AG20443 (cell line): Measurements from ENCODE around the gene EPB41.
A peak's percentile ranks its signal among the peaks of the same experiment; 100 is the strongest.
"Not testable (repeated sequence)": the region's sequence is repeated elsewhere in the genome, so short reads cannot be mapped to it uniquely, and the experiment has no call there.

Source experiments
- DNase-seq: peaks from one replicate; pipeline ENCODE4 v3.0.0; 2012; ENCODE audit warnings: low spot score, mixed read lengths

EPB41 gene

DNA sequence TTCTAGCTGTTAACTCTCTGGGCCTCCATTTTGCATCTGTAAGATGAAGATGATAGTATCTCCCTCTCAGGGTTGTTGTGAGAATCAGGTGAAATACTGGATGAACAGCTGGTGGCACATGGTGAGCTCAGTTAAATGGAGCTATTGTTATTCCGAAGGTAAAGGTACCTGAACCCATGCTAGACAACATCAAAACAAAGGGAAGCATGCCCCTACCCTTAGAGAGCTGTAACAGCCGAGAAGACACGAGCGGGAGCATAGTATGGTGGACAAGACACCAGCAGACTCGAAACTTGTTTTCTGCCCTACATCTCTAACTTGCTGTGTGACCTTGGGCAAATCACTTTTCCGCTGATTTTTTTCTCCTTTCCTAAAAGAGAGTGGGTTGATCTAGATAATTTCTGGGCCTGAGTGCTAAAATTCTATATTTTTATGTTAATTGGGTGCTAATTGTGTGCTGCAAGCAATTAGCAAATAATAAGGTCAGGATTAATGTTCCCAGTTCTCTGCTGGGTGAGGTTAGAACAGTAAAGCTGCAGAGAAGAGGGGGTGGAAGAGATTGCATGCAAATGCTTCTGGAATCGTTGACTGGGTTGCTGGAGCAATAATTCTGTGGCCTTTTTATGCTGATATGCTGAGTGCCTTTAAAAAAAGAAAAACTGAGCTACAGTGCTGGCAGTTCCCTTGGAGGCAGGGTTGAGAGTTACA, 198.5 kb downstream of the EPB41 start:
- no peak for DNase-seq

DNA sequence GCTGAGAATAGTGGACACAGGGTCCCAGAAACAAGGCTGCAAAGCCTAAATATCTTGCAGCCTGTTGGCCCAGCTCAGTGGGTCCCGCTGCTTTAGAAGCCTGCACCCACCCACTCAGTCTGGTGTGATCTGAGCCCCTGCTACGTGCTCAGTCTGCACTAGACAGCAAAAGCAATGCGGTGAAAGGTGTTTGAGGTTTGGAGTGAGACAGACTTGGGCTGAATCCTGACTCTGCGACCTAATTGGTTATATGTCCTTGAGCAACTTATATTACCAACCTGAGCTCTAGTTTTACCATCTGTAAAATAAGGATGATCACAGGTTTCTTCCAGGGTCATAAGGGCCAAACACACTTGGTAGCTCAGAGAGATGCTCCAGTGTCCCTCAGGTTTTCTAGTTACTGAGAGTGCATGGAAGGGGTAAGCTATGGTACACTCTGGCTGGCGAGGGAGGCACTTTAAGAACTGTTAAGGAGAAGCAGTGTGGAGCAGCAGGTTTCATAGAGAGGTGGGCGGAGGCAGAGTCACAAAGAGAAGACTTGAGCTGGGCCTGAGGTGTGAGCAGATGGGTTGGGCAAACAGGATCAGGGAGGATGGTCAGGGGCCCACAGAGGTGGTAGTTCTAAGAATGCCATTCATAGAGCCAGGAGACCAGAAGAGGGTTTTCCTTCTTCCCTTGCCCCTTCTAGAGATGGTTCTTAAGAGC, 199.2 kb downstream of the EPB41 start:
- DNase-seq = no peak

DNA sequence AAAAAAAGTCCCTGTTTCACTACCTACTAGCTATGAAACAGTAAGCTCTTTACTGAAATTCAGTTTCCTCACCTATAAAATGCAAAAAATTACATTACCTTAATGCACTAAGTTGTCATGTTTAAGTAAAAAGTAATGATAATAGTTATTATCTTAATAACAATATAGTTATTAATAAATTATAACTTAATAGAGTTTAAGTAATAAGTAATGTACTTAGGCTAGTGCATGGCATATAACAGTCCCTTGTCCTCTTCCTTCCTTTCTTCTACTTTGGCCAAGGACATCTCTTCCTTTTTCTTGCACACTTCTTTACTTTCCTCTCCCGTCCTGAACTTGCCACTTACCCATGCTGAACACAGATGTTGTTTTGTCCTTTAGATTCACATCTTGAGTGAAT, 200.3 kb downstream of the EPB41 start:
- DNase-seq = no peak

DNA sequence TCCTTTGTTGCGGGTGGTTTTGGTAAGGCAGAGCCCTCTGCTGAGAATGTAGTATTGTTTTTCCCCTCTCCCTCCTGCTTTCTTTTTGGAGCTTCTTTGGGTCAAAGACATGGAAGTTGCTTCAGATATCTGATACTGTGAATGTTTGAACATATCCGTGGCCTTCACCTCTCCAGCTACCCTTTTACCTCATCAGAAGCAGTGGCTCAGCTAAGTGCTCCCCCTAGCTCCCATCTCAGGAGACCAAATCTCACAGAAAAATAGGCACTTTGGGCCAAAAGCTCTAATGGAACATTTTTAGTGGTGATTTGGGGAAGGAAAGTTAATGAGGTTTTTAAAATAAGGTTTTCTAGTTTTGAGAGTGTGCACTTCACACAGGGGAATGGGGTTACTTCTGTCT, 203.0 kb downstream of the EPB41 start:
- DNase-seq = no peak

DNA sequence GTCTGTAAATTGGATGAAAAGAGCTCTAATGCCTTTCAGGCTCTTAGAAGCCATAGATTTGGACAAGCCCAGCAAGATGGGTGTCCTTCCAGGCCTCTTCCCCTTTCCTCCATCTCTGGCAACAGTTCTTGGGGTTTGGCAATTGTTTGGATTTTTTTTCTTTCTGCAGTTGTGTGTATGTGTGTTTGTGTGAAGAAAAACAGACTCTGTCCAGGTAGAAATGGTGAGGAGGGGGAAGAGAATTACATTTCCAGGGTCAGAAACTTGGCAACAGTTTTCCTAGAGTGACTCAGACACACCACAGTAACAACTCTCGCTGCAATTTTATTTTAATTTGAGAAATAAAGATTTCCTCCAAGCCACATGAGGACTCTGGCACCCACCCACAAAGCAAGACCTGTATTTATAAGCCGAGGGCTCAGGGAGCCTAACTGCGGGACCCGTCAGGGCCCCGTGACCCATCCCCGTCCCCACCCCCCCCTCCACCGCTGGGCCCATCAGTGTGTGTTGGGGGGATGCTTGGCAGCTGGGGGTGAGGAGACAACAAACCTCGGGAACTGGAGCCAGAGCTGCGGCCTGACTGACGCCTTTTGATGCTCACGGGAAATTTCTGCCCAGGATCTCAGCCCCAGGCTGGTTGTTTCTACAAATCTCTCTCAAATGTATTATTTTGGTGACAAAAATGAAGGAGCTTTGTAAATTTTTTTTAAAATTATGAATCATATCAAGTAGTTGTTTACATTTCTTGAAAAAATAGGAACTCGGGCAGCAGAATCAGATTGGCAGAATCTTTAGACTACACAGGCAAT, 205.0 kb downstream of the EPB41 start:
- DNase-seq = no peak

DNA sequence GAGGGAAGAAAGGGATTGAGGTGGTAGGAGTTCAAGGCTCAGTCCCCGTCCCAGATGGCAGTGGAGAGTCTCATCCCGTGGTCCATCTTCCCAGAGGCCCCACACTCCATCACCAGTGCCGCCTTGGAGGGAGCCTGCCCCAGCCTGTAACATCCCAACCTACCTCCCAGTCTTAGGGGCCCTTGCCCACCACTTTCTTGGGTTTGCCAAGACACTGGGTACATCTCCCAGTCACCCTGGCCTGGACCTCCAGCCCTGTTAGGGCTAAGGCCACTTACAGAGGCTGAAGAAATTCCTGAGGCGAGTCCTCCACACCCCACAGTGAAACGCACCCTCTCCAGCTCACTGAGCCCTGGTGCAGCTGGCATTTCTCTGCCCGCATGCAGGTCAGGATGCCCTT, 206.0 kb downstream of the EPB41 start:
- DNase-seq = no peak

DNA sequence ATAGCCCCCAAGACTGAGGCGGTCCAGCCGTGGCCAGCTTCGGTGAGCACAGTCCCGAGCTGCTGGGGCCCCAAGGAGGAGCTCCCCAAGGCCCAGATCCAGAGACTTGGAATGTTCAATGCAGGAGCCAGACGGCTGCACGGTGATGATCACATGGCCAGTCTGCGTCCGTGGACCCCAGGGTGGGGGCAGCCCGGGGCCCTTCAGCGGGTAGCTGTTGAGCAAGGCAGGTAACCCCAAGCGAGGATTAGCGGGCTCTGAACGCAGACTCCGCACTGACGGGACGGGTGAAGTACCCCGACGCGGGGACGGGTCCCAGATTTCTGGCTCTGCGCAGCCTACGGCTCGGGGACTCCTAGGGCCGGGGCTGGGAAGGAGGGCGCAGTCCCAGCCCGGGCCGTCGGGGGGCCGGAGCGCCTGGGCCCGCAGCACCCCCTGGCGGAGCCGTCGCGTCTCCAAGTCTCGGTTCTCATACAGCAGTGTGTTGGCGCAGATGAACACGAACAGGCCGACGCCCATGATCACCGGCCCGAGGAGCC, 206.6 kb downstream of the EPB41 start:
- DNase-seq = peak; percentile 68

DNA sequence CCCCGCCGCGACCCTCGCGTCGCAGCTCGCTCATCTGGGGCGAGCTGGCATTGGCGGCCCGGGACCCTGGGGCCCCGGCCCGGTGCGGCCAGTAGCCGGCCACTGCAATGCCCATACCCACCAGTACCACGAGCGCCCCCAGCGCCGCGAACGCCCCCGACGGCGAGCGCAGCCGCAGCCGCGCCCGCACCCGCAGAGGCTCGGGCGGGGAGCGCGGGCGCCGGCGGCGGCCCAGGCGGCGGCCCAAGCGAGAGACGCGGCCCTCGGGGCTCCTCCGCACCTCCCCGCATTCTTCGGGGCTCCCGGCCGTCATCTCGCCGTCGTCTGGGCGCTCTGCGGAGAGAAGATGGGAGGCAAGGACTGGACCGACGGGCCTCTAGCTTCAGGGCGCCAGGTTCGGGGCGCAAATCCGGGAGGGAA, 207.2 kb downstream of the EPB41 start:
- DNase-seq = peak; percentile 34

DNA sequence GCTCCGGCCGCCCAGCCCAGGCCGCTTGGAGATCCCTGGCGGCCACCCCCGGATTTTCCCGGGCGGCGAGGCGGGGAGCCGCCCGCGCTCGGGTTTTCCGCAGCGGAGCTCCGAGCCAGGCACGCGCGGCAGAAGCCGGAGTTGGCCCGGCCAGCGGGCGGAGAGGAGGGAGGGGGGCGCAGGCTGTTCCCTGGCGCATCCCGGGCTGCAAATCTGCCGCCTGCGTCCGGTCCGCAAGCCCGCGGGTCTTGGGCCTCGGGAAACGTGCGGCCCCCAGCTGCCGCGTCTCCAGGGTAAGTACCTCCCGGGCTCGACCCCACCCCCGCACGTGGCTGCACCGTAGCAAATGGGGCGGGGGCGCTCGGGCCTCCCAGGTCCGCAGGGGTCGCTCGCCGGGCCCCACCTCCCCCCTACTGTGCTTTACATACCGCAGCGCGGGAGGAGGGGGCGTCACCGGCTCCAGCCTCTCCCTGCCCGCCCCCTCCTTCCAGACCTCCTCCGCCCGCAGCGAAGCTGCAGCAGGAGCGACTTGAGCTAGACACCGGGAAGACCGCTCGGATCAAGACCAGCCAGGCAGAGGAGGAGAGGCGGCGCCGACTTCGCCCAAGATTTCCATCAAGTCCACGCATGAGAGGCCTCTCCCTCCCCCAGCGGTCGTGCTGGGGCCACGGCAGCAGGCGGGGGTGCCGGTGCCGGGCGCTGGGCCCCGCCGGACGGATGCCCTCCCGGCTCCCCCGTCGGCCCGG, 207.7 kb downstream of the EPB41 start:
- DNase-seq = peak; percentile 65

DNA sequence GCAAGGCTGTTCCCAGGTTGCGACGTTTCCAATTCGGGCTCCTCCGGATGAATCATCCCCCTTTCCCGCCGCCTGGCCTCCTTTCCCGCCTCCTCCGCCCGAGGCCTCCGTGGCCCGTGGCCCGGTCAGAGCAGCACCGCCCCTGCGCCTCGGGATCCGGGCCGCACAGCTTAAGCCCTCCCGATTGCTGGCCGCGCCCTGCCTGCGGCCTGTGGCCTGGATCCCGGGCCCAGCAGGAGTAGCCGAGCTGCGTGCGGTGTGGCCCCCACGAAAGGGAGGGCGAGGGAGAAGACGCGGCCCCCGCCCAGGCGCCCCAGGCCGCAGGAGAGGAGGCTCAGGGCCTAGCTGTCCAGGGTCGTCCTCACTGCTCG, 208.3 kb downstream of the EPB41 start:
- peak; percentile 95 for DNase-seq

DNA sequence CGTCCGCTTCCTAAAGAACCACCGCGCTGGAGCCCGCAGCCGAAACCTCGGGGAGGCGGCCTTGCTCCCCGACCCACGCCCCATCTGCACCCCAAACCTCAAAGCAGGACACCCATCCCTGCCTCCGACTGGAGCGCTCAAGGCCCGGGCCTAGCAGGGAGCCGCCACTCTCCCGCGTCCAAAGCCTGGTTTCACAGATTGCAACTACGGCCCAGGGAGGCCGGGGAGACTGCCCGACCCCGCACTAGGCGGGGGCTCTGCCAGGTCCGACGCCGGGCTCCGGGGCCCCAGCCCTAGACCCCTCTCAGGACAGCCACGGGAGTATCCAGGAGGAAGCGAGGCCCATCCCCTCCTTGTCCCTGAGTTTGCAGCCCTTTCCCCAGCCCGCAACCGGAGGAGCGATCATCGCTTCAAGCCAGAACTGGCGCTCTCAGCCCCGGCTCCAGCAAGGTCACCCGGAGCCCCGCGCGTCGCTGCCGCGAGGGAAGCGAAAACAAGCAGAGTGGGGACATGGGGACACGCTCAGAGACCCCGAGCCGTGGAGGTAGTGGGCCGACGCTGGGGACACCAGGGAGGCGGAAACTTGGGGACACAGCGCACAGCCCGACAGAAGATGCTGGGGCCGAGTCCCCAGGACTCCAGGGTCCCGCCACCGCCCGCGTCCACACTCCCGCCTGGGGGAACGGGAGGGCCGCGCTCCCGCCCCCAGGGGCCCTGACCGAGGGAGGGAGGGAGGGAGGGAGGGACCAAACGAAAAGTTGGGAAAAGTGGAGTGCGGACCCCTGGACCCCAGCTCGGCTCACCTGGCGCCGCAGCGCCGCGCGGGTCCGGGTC, 208.9 kb downstream of the EPB41 start:
- DNase-seq = peak; percentile 46

DNA sequence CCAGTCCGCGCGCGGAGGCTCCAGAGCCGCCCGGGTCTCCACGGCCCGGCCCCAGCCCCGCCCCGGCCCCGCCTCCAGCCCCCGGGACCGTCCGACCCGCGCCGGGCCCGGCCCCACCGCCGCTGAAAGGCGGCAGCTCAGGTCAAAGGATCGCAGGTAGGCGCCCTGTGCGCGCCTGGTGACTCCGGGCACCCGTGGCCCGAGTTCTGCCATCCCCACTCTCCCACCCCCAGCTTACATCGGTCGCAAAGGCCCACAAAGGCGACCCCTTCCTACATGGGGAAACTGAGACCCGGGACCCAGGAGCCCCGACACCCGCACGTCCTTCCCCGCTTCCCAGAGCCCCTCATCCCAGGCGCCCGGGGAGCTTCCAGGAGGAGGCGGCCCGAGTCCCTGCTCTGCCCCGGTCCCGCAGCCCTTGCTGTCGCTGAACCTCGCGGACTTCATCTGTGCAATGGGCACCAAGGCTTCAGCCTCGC, 209.6 kb downstream of the EPB41 start, which contains the start of gene TMEM200B:
Gene TMEM200B, minus strand, starts transcription at position 17 of the 479 bp plus-strand sequence. CDS start 2,075 bp downstream, outside the sequence.
- peak; percentile 68 for DNase-seq

DNA sequence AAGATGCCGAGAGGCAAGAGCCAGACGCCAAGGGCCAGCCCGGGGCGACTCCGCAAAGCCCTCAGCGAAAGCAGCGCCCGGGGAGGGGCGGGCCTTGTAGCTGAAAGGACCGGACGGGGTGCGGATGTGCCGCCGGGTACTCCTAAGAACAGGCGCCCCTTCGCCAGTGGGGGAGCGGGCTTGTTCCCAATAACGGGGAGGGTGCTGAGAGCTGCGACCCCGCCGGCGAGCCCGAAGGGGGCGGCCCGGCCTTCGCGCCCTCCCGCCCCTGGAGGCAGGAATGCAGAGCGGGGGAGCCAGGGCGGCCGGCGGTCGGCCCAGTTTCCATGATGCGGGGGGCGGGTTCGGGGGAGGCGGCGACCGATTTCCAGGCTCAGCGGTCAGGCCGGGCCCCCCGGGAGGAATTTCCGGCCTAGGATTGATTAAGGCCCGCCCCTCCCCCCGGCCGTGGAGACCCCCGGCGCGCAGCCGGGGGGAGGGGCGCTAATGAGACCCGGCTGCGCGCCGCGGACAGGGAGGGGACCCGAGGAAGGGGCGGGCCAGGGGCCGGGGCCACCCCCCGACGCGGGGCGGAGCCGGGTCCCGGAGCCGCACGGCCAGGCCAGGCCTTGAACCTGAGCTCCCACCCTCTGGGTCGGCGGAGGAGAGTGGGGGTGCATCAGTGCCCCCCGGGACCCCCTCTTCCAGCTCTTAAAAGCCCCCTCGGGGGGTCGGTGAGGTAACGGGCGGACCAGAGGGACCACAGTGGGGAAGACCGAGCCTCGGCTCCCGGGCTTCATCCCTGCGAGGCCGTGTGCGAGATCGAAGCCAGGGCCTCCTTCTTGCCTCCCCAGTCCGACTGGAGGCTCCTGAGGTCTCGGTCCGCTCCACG, 210.2 kb downstream of the EPB41 start:
- peak; percentile 96 for DNase-seq

DNA sequence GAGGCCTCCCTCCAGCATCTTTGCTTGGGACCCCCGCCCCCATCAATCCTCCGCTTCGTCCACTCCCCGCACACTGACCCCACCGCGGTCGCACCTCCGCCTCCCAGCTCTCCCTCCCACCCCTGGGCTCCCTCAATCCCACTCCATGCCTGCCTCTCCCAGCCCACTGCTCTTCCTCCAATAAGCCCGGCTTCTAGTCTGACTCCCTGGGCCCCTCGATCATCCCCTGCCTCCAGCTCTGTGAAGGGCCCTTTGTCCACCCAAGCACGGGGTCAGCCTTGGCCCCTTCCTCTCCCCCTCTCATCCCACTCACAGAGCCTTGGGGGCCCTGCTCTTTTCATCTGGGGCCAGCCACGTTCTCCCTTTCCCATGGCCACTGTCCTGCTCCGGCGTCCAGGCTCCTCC, 210.9 kb downstream of the EPB41 start:
- DNase-seq = no peak

DNA sequence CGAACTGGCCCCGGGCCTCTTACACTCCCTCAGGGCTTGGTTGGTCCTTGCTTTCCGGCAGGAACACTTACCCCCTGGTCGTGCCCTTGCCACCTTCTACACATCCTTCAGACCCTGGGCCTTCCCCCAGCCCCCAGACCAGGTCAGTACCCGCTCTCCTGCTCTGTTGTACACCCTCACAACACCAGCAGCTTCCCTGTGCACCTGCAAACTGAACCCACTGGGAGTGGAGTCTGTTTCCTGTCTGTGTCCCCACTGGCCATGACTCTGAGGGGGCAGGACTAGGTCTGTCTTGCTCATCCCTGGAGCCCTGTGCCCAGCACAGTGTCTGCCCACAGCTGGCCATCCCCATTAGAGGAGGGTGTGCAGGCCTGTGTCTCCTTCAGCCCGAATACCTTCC, 211.4 kb downstream of the EPB41 start:
- no peak for DNase-seq

DNA sequence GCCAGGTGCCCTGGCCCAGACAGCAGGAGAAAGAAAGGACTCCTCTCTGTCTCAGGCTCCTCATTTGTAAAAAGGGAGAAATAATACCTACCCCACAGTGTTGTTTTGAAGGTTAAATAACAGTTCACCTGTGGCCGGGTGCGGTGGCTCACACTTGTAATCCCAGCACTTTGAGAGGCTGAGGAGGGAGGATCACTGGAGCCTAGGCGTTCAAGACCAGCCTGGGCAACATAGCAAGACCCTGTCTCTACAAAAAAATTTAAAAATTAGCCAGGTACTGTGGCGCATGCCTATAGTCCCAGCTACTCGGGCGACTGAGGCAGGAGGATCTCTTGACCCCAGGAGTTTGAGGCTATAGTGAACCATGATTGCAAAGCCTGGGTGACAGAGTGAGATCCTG, 211.8 kb downstream of the EPB41 start:
- DNase-seq = no peak

DNA sequence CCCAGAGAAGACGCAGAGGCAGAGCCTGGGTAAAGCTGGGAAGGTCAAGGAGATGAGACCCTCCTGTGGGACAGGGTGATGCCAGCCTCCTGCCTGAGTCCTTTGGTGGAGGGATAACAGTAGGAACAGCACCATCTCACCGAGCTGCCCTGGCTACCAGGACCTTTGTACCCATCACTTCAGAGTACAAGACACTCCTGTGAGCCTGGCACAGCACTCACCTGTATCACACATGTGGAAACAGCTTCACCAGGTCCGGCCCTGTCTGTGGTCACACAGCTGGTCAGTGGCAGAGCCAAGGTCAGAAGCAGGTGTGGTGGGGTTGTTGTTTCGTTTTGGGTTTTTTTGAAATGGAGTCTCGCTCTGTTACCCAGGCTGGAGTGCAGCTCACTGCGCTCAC, 214.4 kb downstream of the EPB41 start:
- no peak for DNase-seq

DNA sequence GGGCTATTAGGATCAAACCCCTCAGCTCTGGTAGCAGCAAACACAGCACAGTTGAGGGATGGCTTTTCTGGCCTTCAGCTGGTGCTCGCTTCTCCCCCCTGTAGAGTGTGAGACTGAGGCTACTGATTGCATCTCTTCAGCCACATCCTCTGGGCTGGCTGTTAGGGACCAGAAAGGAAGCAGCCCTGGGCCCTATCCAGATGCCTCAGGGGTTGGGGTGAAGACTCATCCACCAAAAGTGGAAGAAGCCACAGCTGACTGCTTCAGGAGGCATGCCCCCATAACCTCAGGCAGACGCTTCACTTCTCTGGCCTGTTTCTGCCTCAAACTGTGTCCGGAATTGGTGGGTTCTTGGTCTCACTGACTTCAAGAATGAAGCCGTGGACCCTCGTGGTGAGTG, 215.5 kb downstream of the EPB41 start:
- DNase-seq = peak; percentile 50

DNA sequence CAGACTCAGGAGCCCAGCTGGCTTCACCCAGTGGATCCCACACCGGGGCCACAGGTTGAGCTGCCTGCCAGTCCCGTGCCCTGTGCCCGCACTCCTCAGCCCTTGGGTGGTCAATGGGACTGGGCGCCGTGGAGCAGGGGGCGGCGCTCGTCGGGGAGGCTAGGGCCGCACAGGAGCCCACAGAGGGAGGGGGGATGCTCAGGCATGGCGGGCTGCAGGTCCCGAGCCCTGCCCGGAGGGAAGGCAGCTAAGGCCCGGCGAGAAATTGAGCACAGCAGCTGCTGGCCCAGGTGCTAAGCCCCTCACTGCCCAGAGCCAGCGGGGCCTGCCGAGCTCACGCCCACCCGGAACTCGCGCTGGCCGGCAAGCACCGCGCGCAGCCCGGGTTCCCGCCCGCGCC, 216.7 kb downstream of the EPB41 start:
- not testable (repeated sequence) for DNase-seq
